ENCODE measurements around the gene NKG7.
"Not testable (repeated sequence)": the region's sequence is repeated elsewhere in the genome, so short reads cannot be mapped to it uniquely, and the experiment has no call there.

Gene NKG7

GRCh38 chr19:51407511-51408131 lies 35.2 kb upstream of the NKG7 start:
- no peak overlapping the region for H3K27ac ChIP-seq (ENCODE audit: low read length)

GRCh38 chr19:51402117-51402516 lies 29.7 kb upstream of the NKG7 start:
- H3K4me3 ChIP-seq (ENCODE audit: low read length in 2 of 2) = no peak overlapping the region
- no peaks in the 10 kb centered on the region for H3K36me3 ChIP-seq (ENCODE audit: control insufficient read depth in 2 of 2, insufficient read depth in 2 of 2, low read length in 2 of 2)
- H3K27ac ChIP-seq (ENCODE audit: low read length) = no peak overlapping the region
- no peaks in the 10 kb centered on the region for H3K27me3 ChIP-seq (ENCODE audit: control insufficient read depth in 1 of 2, insufficient read depth in 2 of 2, low read length in 2 of 2)
- H3K9ac ChIP-seq (ENCODE audit: low read length in 2 of 2) = no peak overlapping the region
- no peaks in the 10 kb centered on the region for H3K4me1 ChIP-seq (ENCODE audit: control insufficient read depth, insufficient read depth, low read length)
- peaks cover 4 to 9% of the 10 kb centered on the region in 2 donors for H3K9me3 ChIP-seq (ENCODE audit: control insufficient read depth in 2 of 2, low read length in 2 of 2)

More at GRCh38 chr19:51407511-51408131, 35.2 kb upstream of the NKG7 start:
- Histone ChIP-seq H3K27me3 (ENCODE audit: control insufficient read depth in 1 of 2, insufficient read depth in 2 of 2, low read length in 2 of 2) (peaks cover 0 to 4% of the 10 kb centered on the region in 2 donors), H3K4me3 (ENCODE audit: low read length in 2 of 2) (no peak overlapping the region), H3K36me3 (ENCODE audit: control insufficient read depth in 2 of 2, insufficient read depth in 2 of 2, low read length in 2 of 2) (no peaks in the 10 kb centered on the region), H3K4me1 (ENCODE audit: control insufficient read depth, insufficient read depth, low read length) (no peaks in the 10 kb centered on the region), H3K9ac (ENCODE audit: low read length in 2 of 2) (no peak overlapping the region), H3K9me3 (ENCODE audit: control insufficient read depth in 2 of 2, low read length in 2 of 2) (peaks cover 0 to 3% of the 10 kb centered on the region in 2 donors)

GRCh38 chr19:51399936-51400335 lies 27.5 kb upstream of the NKG7 start:
- not testable (repeated sequence) for H3K4me3 ChIP-seq (ENCODE audit: low read length in 2 of 2); H3K9ac ChIP-seq (ENCODE audit: low read length in 2 of 2); H3K36me3 ChIP-seq (ENCODE audit: control insufficient read depth in 2 of 2, insufficient read depth in 2 of 2, low read length in 2 of 2); H3K9me3 ChIP-seq (ENCODE audit: control insufficient read depth in 2 of 2, low read length in 2 of 2); H3K27ac ChIP-seq (ENCODE audit: low read length); H3K27me3 ChIP-seq (ENCODE audit: control insufficient read depth in 1 of 2, insufficient read depth in 2 of 2, low read length in 2 of 2); H3K4me1 ChIP-seq (ENCODE audit: control insufficient read depth, insufficient read depth, low read length)

GRCh38 chr19:51399231-51399630 lies 26.8 kb upstream of the NKG7 start:
- no peak overlapping the region for H3K27ac ChIP-seq (ENCODE audit: low read length)
- no peak overlapping the region for H3K4me3 ChIP-seq (ENCODE audit: low read length in 2 of 2)
- peaks cover 4 to 6% of the 10 kb centered on the region in 2 donors for H3K9me3 ChIP-seq (ENCODE audit: control insufficient read depth in 2 of 2, low read length in 2 of 2)
- no peaks in the 10 kb centered on the region for H3K36me3 ChIP-seq (ENCODE audit: control insufficient read depth in 2 of 2, insufficient read depth in 2 of 2, low read length in 2 of 2)
- no peaks in the 10 kb centered on the region for H3K27me3 ChIP-seq (ENCODE audit: control insufficient read depth in 1 of 2, insufficient read depth in 2 of 2, low read length in 2 of 2)
- H3K9ac ChIP-seq (ENCODE audit: low read length in 2 of 2) = no peak overlapping the region
- H3K4me1 ChIP-seq (ENCODE audit: control insufficient read depth, insufficient read depth, low read length) = peaks cover 6% of the 10 kb centered on the region

GRCh38 chr19:51398096-51398704 lies 25.7 kb upstream of the NKG7 start:
- H3K9ac ChIP-seq (ENCODE audit: low read length in 2 of 2) = no peak overlapping the region
- no peak overlapping the region for H3K4me3 ChIP-seq (ENCODE audit: low read length in 2 of 2)
- no peaks in the 10 kb centered on the region for H3K27me3 ChIP-seq (ENCODE audit: control insufficient read depth in 1 of 2, insufficient read depth in 2 of 2, low read length in 2 of 2)
- H3K27ac ChIP-seq (ENCODE audit: low read length) = no peak overlapping the region
- no peaks in the 10 kb centered on the region for H3K36me3 ChIP-seq (ENCODE audit: control insufficient read depth in 2 of 2, insufficient read depth in 2 of 2, low read length in 2 of 2)
- peaks cover 4 to 6% of the 10 kb centered on the region in 2 donors for H3K9me3 ChIP-seq (ENCODE audit: control insufficient read depth in 2 of 2, low read length in 2 of 2)
- H3K4me1 ChIP-seq (ENCODE audit: control insufficient read depth, insufficient read depth, low read length) = peaks cover 11% of the 10 kb centered on the region

- not testable (repeated sequence) for H3K9me3 ChIP-seq (ENCODE audit: control insufficient read depth in 2 of 2, low read length in 2 of 2); H3K4me3 ChIP-seq (ENCODE audit: low read length in 2 of 2); H3K27ac ChIP-seq (ENCODE audit: low read length)
Observed at GRCh38 chr19:51397453-51397852, 25.0 kb upstream of the NKG7 start.

GRCh38 chr19:51396175-51396574 lies 23.7 kb upstream of the NKG7 start:
- Histone ChIP-seq H3K4me1 (ENCODE audit: control insufficient read depth, insufficient read depth, low read length) (peaks cover 11% of the 10 kb centered on the region), H3K9me3 (ENCODE audit: control insufficient read depth in 2 of 2, low read length in 2 of 2) (no peaks in the 10 kb centered on the region), H3K27ac (ENCODE audit: low read length) (no peak overlapping the region), H3K9ac (ENCODE audit: low read length in 2 of 2) (no peak overlapping the region), H3K27me3 (ENCODE audit: control insufficient read depth in 1 of 2, insufficient read depth in 2 of 2, low read length in 2 of 2) (no peaks in the 10 kb centered on the region), H3K36me3 (ENCODE audit: control insufficient read depth in 2 of 2, insufficient read depth in 2 of 2, low read length in 2 of 2) (no peaks in the 10 kb centered on the region), H3K4me3 (ENCODE audit: low read length in 2 of 2) (no peak overlapping the region)

More at GRCh38 chr19:51397453-51397852, 25.0 kb upstream of the NKG7 start:
- H3K4me1 ChIP-seq (ENCODE audit: control insufficient read depth, insufficient read depth, low read length) = peaks cover 11% of the 10 kb centered on the region
- H3K36me3 ChIP-seq (ENCODE audit: control insufficient read depth in 2 of 2, insufficient read depth in 2 of 2, low read length in 2 of 2); H3K9ac ChIP-seq (ENCODE audit: low read length in 2 of 2); H3K27me3 ChIP-seq (ENCODE audit: control insufficient read depth in 1 of 2, insufficient read depth in 2 of 2, low read length in 2 of 2): not testable (repeated sequence)

GRCh38 chr19:51394050-51394836 lies 21.8 kb upstream of the NKG7 start:
- Histone ChIP-seq H3K27ac (ENCODE audit: low read length) (peak overlapping the region; percentile 77), H3K9ac (ENCODE audit: low read length in 2 of 2) (peak overlapping the region; percentile 74 to 86), H3K27me3 (ENCODE audit: control insufficient read depth in 1 of 2, insufficient read depth in 2 of 2, low read length in 2 of 2) (peaks cover 0 to 3% of the 10 kb centered on the region in 2 donors), H3K36me3 (ENCODE audit: control insufficient read depth in 2 of 2, insufficient read depth in 2 of 2, low read length in 2 of 2) (no peaks in the 10 kb centered on the region), H3K9me3 (ENCODE audit: control insufficient read depth in 2 of 2, low read length in 2 of 2) (no peaks in the 10 kb centered on the region), H3K4me3 (ENCODE audit: low read length in 2 of 2) (peak overlapping the region; percentile 65 to 75), H3K4me1 (ENCODE audit: control insufficient read depth, insufficient read depth, low read length) (peaks cover 11% of the 10 kb centered on the region)

GRCh38 chr19:51392701-51393100 lies 20.2 kb upstream of the NKG7 start:
- Histone ChIP-seq H3K27ac (ENCODE audit: low read length) (no peak overlapping the region), H3K4me1 (ENCODE audit: control insufficient read depth, insufficient read depth, low read length) (peaks cover 11% of the 10 kb centered on the region), H3K36me3 (ENCODE audit: control insufficient read depth in 2 of 2, insufficient read depth in 2 of 2, low read length in 2 of 2) (no peaks in the 10 kb centered on the region), H3K27me3 (ENCODE audit: control insufficient read depth in 1 of 2, insufficient read depth in 2 of 2, low read length in 2 of 2) (peaks cover 0 to 3% of the 10 kb centered on the region in 2 donors), H3K9me3 (ENCODE audit: control insufficient read depth in 2 of 2, low read length in 2 of 2) (no peaks in the 10 kb centered on the region), H3K9ac (ENCODE audit: low read length in 2 of 2) (no peak overlapping the region), H3K4me3 (ENCODE audit: low read length in 2 of 2) (no peak overlapping the region)

- H3K36me3 ChIP-seq (ENCODE audit: control insufficient read depth in 2 of 2, insufficient read depth in 2 of 2, low read length in 2 of 2) = no peaks in the 10 kb centered on the region
- no peak overlapping the region for H3K9ac ChIP-seq (ENCODE audit: low read length in 2 of 2)
Observed at GRCh38 chr19:51391073-51391611, 18.7 kb upstream of the NKG7 start.

More at GRCh38 chr19:51391073-51391611, 18.7 kb upstream of the NKG7 start:
- Histone ChIP-seq H3K9me3 (ENCODE audit: control insufficient read depth in 2 of 2, low read length in 2 of 2) (no peaks in the 10 kb centered on the region), H3K27ac (ENCODE audit: low read length) (no peak overlapping the region), H3K4me1 (ENCODE audit: control insufficient read depth, insufficient read depth, low read length) (peaks cover 11% of the 10 kb centered on the region), H3K4me3 (ENCODE audit: low read length in 2 of 2) (no peak overlapping the region), H3K27me3 (ENCODE audit: control insufficient read depth in 1 of 2, insufficient read depth in 2 of 2, low read length in 2 of 2) (peaks cover 0 to 3% of the 10 kb centered on the region in 2 donors)
